Muscle of back (tissue), 11 donors: ENCODE measurements around the gene PTTG1. TPM values are rescaled to one million over a fixed set of nuclear protein-coding genes. Genes with fewer than 3 reads are reported as not detected.
A peak's percentile ranks its signal among the peaks of the same experiment; 100 is the strongest.
"Not testable (repeated sequence)": the region's sequence is repeated elsewhere in the genome, so short reads cannot be mapped to it uniquely, and the experiment has no call there.

ENCODE experiments used
- DNase-seq, 3 donors: peaks; one replicate each; pipeline versions ENCODE4 v3.0.0 to v3.0.0-alpha.2; 2013
- polyA plus RNA-seq, 10 donors: library from polyadenylated mRNA; unstranded; fragments of 120-200 nt; gene quantifications; one replicate each; pipeline ENCODE4 v1.2.1, GENCODE V29; 2013; ENCODE audit not compliant: insufficient read length in 10 of 10

The PTTG1 gene
- polyA plus RNA-seq, 10 donors: 19.6 to 52.6 (median 34.0) TPM

- DNase-seq: peak; percentile 95 to 98 (median 97)
These were observed 2.8 kb upstream of the PTTG1 start, which contains the start of gene SLU7 for GRCh38 chr5:160418561-160419457. SLU7 (minus strand) TSS chr5:160419081; CDS start chr5:160415294, 3,787 bp downstream.

DNA sequence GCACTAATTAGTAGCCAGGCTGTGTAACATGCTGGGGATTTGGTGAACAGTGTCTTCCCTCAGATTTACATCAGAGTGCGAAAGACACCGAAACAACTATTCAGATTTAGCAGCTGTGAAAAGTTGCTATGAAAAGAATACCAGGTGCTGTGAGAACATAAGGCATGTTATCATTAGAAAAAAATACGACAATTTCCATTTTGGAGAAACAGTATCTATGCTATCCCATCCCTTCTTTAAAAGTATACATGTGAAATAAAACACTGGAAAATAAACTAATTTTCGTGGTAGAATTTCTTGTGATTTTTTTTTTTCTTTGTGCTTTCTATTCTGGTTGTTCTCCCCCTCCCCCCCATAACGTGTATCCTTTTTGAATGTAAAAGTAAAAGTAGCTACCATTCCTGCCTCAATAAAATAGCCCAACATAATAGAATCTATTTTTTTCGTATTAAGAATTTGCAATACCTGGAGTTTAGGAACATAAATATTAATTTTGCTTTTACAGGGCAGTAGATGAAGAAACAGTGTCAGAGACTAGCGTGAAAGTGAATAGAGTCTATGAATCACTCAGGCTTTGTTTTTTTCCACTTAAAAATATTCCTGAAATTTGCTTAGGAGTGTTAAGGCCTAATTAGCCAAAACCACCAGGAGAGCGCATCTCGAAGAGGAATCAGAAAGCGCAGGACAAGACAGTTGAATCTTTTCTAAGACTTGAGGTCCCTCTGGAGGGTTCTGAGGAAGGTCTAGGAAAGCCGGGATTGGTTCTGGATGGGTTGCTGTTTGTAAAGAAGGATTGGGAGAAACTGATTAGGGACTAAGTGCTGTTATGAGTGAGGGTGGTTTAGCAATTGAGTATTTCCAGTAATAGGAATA, 2.0 kb upstream of the PTTG1 start:
- no peak for DNase-seq

- no peak for DNase-seq
These were observed 1.4 kb upstream of the PTTG1 start for GRCh38 chr5:160420331-160420610.

DNA sequence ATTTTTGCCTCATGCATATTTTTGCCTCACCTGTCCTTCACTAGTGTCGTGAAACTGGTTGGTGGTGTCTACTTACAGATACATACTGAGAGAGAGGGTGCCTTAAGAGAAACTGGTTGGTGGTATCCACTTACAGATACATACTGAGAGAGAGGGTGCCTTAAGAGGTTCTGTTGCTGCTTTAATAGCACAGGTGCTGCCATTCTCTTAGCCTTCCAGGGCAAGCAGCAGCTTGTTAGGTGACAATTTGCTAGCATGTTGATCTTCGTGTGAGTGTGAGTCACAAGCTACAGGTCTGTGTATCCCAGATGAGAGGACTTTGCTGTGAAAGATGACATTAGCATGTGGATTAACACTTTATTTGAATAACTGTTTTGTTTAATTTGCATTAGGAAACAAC, 1.4 kb downstream of the PTTG1 start:
- no peak for DNase-seq

DNA sequence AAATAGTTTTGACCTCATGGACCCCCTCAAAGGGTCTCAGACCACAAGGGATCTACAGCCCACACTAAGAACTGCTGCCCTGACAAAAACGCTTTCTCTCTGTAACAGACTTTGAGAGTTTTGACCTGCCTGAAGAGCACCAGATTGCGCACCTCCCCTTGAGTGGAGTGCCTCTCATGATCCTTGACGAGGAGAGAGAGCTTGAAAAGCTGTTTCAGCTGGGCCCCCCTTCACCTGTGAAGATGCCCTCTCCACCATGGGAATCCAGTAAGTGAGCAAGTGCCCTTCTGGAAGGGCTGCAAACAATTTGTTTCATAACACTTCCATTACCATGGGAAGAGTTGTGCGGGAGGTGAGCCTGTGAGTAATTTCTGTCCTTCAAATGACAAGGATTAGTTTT, 6.0 kb downstream of the PTTG1 start:
- DNase-seq: no peak

- DNase-seq: no peak
These were observed 10.5 kb downstream of the PTTG1 start for GRCh38 chr5:160432196-160432595.

DNA sequence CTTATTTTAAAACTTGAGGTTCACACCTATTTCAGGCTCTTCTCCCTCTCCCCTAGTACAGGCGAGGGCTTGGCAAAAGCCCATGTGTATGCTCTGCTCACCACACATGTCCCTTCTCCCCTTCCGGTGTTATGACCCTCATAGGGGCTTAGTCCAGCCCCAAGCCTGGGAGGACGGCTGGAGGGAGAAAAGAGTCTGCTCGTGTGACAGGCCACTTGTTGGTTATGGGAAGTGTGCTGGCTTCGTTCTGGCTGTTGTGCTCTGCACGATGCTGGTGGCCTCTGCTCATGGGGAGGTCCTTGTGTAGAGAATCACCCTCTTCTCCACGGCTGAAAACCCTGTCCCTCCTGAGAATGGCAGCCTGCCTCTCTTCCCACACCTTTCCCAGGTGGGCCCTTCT, 11.1 kb downstream of the PTTG1 start:
- no peak for DNase-seq

GRCh38 chr5:160434022-160434531, 12.4 kb downstream of the PTTG1 start:
- DNase-seq: peak in 1 of 3 donors; percentile 38

DNA sequence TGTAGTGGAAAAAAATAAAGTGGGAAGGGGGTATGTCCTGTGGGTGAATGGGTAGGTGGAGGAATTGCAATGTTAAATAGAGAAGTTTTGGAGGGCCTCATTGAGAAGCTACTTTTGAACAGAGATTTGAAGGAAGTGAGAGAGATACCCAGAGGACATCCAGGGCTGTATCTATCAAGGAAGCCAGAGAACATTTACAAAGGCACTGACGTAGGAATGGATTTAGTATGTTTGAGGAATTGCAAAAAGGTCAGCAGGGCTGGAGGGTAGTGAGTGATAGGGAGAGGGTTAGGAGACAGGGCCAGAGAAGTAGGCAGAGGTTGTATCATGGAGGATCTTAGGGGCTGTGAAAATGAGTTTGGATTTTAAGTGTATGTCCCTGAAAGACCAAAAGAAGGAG, 13.9 kb downstream of the PTTG1 start:
- no peak for DNase-seq

- no peak for DNase-seq
These were observed 14.4 kb downstream of the PTTG1 start for GRCh38 chr5:160436017-160436416.

- not testable (repeated sequence) for DNase-seq
These were observed 15.0 kb downstream of the PTTG1 start for GRCh38 chr5:160436661-160437060.

GRCh38 chr5:160437271-160437670, 15.6 kb downstream of the PTTG1 start:
- DNase-seq: no peak

DNA sequence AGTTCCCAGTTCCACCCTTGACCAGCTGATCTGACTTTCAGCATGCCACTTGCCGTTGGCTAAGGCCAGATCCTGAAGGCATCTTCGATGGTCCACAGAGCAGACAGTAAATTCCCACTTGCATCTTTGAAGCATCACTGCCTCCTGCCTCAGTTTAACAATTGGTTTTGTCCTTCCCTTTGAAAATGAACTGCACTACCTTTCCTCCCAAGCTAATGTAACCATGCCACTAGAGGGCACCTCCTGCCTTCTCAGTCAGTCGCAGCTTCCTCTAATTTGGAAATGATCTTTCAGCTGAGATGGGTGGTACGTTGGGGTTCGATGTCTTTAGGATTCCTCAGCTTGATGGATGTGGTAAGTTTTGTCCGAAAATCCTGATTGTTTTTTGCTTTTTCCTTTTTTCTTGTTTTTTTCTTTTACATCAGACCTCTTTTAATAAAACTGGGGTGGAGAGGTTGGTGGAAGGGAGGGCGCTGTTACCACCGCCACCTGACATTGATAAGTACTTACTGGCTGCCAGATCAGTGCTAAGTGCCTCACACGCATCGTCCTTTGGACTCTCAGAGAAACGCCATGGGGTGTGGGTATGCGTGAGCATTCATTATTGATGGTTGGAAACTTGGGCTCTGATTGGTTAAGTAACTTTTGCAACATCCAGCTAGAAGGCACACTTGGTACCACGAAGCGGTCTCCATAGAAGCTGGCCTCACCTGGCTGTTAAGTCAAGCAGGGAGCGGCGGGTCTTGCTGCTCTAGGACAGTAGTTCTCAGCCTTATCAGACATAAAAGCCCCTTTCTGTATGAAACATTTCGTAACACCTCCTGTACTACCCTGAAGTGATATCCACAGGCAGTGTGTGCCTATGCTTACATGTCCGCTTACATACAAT, 16.9 kb downstream of the PTTG1 start:
- peak; percentile 32 to 66 (median 36) for DNase-seq

DNA sequence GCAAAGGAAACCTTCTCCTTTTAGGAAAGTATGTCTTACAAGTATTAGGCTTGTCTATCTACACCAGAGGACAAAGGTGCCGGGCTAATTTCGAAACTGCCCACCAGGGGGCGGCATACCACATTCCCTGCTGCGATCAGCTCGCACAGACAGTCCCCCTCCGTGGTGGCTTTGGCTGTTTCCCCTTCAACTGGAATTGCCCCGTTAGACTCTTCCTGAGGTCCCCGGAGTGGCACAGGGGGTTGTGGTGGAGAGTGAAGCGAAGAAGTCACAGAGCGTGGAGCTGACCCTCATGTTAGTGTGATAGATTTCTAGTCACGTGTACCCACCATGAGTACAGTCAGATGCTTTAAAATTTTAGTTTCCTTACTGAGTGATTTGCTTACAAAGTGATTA, 17.5 kb downstream of the PTTG1 start:
- peak; percentile 74 to 92 (median 85) for DNase-seq

GRCh38 chr5:160441311-160441781, 19.7 kb downstream of the PTTG1 start:
- DNase-seq: no peak

DNA sequence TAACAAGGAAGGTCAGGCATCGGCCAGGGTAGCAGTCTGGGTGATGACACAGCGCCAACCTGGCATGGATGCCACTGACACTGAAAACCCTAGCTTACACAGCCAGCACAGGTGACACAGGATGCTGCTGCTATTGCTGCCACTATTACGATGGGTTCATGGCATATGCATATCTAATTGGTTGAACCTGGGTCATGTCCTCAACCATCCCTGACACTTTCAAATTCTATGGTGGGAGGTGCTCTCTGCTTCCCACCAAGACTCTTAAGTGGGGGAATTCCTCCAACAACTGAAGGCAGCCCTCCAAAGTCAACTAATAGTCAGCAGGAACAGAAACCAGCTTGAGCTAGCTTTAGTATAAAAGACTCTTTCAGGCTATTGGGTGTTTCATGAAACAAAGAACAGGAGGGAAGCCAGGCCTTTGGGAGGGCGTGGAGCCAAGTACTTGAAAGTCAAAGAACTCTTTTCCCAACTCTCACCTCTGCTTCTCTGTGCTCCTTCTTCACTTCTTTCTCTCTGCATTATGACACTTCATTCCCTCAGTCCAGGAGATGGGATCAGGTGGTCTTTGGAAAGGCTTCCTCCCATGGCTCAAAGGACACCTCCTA, 21.3 kb downstream of the PTTG1 start:
- no peak for DNase-seq

DNA sequence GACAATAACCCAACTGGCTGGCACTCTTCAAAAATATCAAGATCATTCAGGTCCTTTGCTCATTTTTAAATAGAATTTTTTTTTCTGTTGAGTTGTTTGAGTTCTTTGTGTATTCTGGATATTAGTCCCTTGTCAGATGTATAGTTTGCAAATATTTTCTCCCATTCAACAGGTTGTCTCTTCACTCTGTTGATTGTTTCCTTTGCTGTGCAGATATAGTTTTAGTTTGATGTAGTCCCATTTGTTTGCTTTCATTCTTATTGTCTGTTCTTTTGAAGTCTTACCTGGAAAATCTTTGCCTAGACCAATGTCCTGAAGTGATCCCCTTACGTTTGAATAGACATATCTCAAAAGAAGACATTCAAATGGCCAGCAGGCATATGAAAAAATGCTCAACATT, 22.8 kb downstream of the PTTG1 start:
- no peak for DNase-seq

DNA sequence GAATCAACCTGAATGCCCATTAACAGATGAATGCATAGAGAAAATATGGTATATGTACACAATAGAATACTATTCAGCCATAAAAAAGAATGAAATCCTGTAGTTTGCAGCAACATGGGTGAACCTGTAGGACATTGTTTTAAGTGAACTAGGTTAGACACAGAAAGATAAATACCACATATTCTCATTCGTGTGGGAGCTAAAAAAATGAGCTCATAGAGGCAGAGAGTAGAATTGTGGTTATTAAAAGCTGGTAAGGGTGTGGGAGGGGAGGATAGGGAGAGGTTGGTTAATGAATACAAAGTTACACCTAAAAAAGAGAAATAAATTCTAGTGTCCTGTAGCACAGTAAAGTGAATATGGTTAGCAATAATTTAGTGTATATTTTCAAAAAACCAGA, 23.5 kb downstream of the PTTG1 start:
- DNase-seq: no peak

DNA sequence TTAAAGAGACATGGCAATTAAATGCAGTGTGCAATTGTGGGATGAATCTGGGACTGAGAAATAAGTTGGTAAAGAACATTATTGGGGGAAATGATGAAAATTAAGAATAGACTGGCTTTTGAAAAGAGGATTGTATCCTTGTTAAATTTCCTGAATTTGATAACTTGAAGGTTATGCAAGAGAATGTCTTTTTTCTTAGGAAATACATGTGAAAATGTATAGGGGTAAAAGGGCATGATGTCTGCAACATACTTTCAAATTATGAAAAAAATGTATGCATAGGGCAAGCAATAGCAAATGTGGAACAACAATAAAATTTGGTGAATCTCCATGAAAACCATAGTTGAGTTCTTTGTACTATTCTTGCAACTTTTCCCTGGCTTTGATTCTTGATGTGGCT, 24.1 kb downstream of the PTTG1 start:
- no peak for DNase-seq

- DNase-seq: no peak
These were observed 27.2 kb downstream of the PTTG1 start for GRCh38 chr5:160448886-160449285.

DNA sequence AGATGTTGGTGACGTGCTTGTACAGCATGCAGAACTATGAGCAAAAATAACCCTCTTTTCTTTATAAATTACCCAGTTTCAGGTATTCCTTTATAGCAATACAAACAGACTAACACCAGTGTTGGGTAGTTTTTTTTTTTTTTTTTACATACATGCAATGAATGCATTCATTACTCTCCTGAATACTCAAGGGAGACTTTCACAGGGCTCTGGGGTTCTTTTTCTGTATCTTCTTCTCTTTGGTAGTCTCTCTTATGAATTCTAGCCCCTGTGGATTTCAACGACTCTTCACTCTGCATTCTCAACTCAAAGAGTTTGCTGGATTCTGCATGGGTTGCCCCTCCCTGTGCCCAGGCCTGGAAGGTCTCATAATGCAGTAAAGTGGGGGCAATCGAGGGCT, 27.8 kb downstream of the PTTG1 start:
- DNase-seq: no peak
